WTC11 (cell line): ENCODE results near the gene NAA80. TPM values are rescaled to one million over a fixed set of nuclear protein-coding genes. Genes with fewer than 3 reads are reported as not detected.

Source experiments
- ELF4 ChIP-seq: sonication (generic); formaldehyde crosslinking; IDR thresholded peaks from 2 replicates; pipeline ENCODE4 v1.8.1; 2022; ENCODE audit warnings: low read depth, mild to moderate bottlenecking, moderate library complexity, missing genetic modification reagents
- ESRRA ChIP-seq: sonication (generic); formaldehyde crosslinking; IDR thresholded peaks from 2 replicates; pipeline ENCODE4 v1.8.1; 2022; ENCODE audit warnings: mild to moderate bottlenecking, missing genetic modification reagents, borderline replicate concordance
- HMGA2 ChIP-seq: fragments of 250-450 bp; sonication (Bioruptor Pico); IDR thresholded peaks from 2 replicates; pipeline ENCODE4 v1.4.0; 2021; ENCODE audit warnings: mild to moderate bottlenecking, moderate library complexity
- IRF2 ChIP-seq: sonication (generic); formaldehyde crosslinking; IDR thresholded peaks from 2 replicates; pipeline ENCODE4 v1.8.0; 2022; ENCODE audit warnings: low read depth, missing genetic modification reagents, borderline replicate concordance
- MXD4 ChIP-seq: fragments of 250-450 bp; sonication (Bioruptor Pico); IDR thresholded peaks from 2 replicates; pipeline ENCODE4 v1.8.0; 2021; ENCODE audit warnings: mild to moderate bottlenecking, moderate library complexity, borderline replicate concordance
- MYBL2 ChIP-seq: sonication (generic); formaldehyde crosslinking; IDR thresholded peaks from 2 replicates; pipeline ENCODE4 v1.8.1; 2023; ENCODE audit warnings: mild to moderate bottlenecking, moderate library complexity, missing genetic modification reagents
- NR3C1 ChIP-seq: sonication (generic); formaldehyde crosslinking; conservative IDR thresholded peaks from 2 replicates; pipeline ENCODE4 v1.8.1; 2023; ENCODE audit warnings: low read depth, mild to moderate bottlenecking, missing genetic modification reagents
- OVOL2 ChIP-seq: fragments of 250-450 bp; sonication (Bioruptor Pico); IDR thresholded peaks from 2 replicates; pipeline ENCODE4 v1.9.0; 2021; ENCODE audit warnings: mild to moderate bottlenecking, borderline replicate concordance
- ZNF219 ChIP-seq: sonication (generic); formaldehyde crosslinking; IDR thresholded peaks from 2 replicates; pipeline ENCODE4 v1.8.0; 2023; ENCODE audit warnings: missing genetic modification reagents, mild to moderate bottlenecking, borderline replicate concordance
- ZNF232 ChIP-seq: sonication (generic); formaldehyde crosslinking; IDR thresholded peaks from 2 replicates; pipeline ENCODE4 v1.8.0; 2022; ENCODE audit warnings: mild to moderate bottlenecking, missing genetic modification reagents
- ZNF263 ChIP-seq: sonication (generic); formaldehyde crosslinking; IDR thresholded peaks from 2 replicates; pipeline ENCODE4 v1.8.1; 2022; ENCODE audit warnings: low read depth, mild to moderate bottlenecking, moderate library complexity, missing genetic modification reagents
- ZNF416 ChIP-seq: fragments of 250-450 bp; sonication (Bioruptor Pico); IDR thresholded peaks from 2 replicates; pipeline ENCODE4 v1.9.0; 2021; ENCODE audit warnings: mild to moderate bottlenecking, inconsistent platforms
- total RNA-seq: library from RNA; stranded (reverse); gene quantifications from 3 replicates; pipeline ENCODE4 v1.2.3, GENCODE V29; 2021
- TF ChIP-seq, protein P1 (sequence below): sonication (generic); formaldehyde crosslinking; IDR thresholded peaks from 2 replicates; pipeline ENCODE4 v1.8.0; 2022; ENCODE audit warnings: mild to moderate bottlenecking, missing genetic modification reagents
- TF ChIP-seq, protein P2 (sequence below): sonication (generic); formaldehyde crosslinking; conservative IDR thresholded peaks from 2 replicates; pipeline ENCODE4 v1.8.1; 2022; ENCODE audit warnings: mild to moderate bottlenecking, missing genetic modification reagents
- TF ChIP-seq, protein P3 (sequence below): sonication (generic); formaldehyde crosslinking; IDR thresholded peaks from 2 replicates; pipeline ENCODE4 v1.8.0; 2022; ENCODE audit warnings: missing genetic modification reagents
- TF ChIP-seq, protein P4 (sequence below): sonication (generic); formaldehyde crosslinking; IDR thresholded peaks from 2 replicates; pipeline ENCODE4 v1.8.0; 2023; ENCODE audit warnings: mild to moderate bottlenecking, missing genetic modification reagents
- TF ChIP-seq, protein P5 (sequence below): sonication (generic); formaldehyde crosslinking; IDR thresholded peaks from 2 replicates; pipeline ENCODE4 v1.8.0; 2022; ENCODE audit warnings: mild to moderate bottlenecking, missing genetic modification reagents

NAA80 gene
- total RNA-seq, 1 experiment from 2014 or later: 17.3 TPM

DNA sequence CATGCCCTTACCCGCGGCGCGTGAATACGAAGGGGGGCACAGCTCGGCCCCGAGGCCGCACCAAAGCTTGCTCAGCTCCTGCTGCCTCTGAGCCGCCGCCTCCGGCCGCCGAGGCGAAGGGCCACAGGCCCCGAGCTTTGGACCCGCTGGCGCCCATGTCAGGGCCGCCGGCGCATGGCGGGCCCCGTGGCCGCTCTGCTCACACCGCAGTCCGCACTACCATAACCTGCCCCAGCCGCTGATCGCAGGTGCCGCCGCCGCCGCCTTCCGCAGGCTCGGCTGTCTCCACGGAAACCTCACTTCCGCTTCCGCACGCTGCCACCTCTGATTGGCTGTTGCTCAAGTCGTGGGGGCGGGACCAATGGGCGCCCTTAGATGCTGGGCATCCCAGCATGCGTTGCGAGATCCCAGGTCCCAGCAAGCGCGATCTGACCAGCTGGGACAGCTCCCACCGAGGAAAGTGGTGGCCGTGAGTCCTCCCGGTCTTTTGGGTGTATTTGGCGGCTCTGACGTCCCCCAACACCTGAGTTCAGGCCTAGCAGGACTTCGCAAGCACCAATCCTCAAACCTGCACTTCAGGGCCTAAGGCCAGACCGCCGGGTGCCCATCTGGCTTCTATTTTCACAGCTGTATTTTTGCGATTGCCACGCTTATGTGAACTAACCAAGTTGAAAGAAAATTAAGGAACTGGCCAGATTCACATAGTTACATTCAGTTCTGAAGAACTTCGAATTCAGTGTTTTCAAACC lies 28.9 kb upstream of the NAA80 start, which contains the start of gene TUSC2 (continued):
- TF ChIP-seq, protein P1, sequence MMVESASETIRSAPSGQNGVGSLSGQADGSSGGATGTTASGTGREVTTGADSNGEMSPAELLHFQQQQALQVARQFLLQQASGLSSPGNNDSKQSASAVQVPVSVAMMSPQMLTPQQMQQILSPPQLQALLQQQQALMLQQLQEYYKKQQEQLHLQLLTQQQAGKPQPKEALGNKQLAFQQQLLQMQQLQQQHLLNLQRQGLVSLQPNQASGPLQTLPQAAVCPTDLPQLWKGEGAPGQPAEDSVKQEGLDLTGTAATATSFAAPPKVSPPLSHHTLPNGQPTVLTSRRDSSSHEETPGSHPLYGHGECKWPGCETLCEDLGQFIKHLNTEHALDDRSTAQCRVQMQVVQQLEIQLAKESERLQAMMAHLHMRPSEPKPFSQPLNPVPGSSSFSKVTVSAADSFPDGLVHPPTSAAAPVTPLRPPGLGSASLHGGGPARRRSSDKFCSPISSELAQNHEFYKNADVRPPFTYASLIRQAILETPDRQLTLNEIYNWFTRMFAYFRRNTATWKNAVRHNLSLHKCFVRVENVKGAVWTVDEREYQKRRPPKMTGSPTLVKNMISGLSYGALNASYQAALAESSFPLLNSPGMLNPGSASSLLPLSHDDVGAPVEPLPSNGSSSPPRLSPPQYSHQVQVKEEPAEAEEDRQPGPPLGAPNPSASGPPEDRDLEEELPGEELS (CRISPR knock-in tag): 0 out of 2 replicates have a peak, but pooled peaks have one; percentile 21
- no peak for TF ChIP-seq ESRRA (CRISPR knock-in tag)
- no peak for TF ChIP-seq ZNF263 (CRISPR knock-in tag)
- 0 out of 2 replicates have a peak, but pooled peaks have one; percentile 50 for TF ChIP-seq ZNF232 (CRISPR knock-in tag)
- TF ChIP-seq, protein P2, sequence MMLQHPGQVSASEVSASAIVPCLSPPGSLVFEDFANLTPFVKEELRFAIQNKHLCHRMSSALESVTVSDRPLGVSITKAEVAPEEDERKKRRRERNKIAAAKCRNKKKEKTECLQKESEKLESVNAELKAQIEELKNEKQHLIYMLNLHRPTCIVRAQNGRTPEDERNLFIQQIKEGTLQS: no peak
- TF ChIP-seq ELF4 (CRISPR knock-in tag): no peak
- no peak for TF ChIP-seq ZNF219 (CRISPR knock-in tag)
- TF ChIP-seq HMGA2: no peak
- TF ChIP-seq, protein P3, sequence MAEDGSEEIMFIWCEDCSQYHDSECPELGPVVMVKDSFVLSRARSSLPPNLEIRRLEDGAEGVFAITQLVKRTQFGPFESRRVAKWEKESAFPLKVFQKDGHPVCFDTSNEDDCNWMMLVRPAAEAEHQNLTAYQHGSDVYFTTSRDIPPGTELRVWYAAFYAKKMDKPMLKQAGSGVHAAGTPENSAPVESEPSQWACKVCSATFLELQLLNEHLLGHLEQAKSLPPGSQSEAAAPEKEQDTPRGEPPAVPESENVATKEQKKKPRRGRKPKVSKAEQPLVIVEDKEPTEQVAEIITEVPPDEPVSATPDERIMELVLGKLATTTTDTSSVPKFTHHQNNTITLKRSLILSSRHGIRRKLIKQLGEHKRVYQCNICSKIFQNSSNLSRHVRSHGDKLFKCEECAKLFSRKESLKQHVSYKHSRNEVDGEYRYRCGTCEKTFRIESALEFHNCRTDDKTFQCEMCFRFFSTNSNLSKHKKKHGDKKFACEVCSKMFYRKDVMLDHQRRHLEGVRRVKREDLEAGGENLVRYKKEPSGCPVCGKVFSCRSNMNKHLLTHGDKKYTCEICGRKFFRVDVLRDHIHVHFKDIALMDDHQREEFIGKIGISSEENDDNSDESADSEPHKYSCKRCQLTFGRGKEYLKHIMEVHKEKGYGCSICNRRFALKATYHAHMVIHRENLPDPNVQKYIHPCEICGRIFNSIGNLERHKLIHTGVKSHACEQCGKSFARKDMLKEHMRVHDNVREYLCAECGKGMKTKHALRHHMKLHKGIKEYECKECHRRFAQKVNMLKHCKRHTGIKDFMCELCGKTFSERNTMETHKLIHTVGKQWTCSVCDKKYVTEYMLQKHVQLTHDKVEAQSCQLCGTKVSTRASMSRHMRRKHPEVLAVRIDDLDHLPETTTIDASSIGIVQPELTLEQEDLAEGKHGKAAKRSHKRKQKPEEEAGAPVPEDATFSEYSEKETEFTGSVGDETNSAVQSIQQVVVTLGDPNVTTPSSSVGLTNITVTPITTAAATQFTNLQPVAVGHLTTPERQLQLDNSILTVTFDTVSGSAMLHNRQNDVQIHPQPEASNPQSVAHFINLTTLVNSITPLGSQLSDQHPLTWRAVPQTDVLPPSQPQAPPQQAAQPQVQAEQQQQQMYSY: no peak
- TF ChIP-seq, protein P4, sequence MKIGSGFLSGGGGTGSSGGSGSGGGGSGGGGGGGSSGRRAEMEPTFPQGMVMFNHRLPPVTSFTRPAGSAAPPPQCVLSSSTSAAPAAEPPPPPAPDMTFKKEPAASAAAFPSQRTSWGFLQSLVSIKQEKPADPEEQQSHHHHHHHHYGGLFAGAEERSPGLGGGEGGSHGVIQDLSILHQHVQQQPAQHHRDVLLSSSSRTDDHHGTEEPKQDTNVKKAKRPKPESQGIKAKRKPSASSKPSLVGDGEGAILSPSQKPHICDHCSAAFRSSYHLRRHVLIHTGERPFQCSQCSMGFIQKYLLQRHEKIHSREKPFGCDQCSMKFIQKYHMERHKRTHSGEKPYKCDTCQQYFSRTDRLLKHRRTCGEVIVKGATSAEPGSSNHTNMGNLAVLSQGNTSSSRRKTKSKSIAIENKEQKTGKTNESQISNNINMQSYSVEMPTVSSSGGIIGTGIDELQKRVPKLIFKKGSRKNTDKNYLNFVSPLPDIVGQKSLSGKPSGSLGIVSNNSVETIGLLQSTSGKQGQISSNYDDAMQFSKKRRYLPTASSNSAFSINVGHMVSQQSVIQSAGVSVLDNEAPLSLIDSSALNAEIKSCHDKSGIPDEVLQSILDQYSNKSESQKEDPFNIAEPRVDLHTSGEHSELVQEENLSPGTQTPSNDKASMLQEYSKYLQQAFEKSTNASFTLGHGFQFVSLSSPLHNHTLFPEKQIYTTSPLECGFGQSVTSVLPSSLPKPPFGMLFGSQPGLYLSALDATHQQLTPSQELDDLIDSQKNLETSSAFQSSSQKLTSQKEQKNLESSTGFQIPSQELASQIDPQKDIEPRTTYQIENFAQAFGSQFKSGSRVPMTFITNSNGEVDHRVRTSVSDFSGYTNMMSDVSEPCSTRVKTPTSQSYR (CRISPR knock-in tag): no peak
- TF ChIP-seq, protein P5, sequence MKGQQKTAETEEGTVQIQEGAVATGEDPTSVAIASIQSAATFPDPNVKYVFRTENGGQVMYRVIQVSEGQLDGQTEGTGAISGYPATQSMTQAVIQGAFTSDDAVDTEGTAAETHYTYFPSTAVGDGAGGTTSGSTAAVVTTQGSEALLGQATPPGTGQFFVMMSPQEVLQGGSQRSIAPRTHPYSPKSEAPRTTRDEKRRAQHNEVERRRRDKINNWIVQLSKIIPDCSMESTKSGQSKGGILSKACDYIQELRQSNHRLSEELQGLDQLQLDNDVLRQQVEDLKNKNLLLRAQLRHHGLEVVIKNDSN (CRISPR knock-in tag): 0 out of 2 replicates have a peak, but pooled peaks have one; percentile 16
- TF ChIP-seq MXD4 (CRISPR knock-in tag): no peak
- TF ChIP-seq OVOL2 (CRISPR knock-in tag): no peak
- TF ChIP-seq IRF2: no peak
- TF ChIP-seq ZNF416 (CRISPR knock-in tag): 0 out of 2 replicates have a peak, but pooled peaks have one; percentile 13
- 0 out of 2 replicates have a peak, but pooled peaks have one; percentile 81 for TF ChIP-seq NR3C1
- no peak for TF ChIP-seq MYBL2 (CRISPR knock-in tag)
